Right renal cortex interstitium (tissue), 3 donors: Measurements from ENCODE around the gene CRB1. TPM values are rescaled to one million over a fixed set of nuclear protein-coding genes. Genes with fewer than 3 reads are reported as not detected.
A peak's percentile ranks its signal among the peaks of the same experiment; 100 is the strongest.

Source experiments
- DNase-seq, 3 donors: peaks; one replicate each; pipeline ENCODE4 v3.0.0-alpha.2; 2013; ENCODE audit warnings: low read depth in 3 of 3, low spot score in 2 of 3
- polyA plus RNA-seq, 3 donors: library from polyadenylated mRNA; unstranded; fragments of 120-200 nt; gene quantifications; one replicate each; pipeline ENCODE4 v1.2.1, GENCODE V29; 2013; ENCODE audit not compliant: insufficient read length in 3 of 3

CRB1 gene
- polyA plus RNA-seq, 3 donors = 2.9 to 3.8 (median 3.3) TPM

- DNase-seq = no peak
Observed at GRCh38 chr1:197342044-197342565, 74.1 kb downstream of the CRB1 start.

DNA sequence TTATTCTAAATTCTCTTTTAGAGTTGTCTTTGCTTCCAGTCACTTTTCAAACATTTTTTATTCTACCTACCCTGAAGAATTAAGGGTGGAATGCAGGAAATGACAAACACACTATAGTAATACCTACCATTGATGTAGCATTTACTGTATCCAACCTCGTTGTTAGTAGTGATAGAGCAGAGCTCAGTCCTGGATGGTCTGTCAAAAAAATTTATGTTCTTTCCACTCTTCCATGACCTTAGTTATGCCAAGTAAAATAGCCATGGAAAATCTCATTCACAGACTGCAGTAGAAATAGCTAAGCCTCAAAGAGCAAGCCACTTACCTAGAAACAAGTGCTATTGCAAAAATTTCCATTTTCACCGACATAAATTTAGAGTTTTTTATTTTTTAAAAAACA is 74.6 kb downstream of the CRB1 start:
- DNase-seq = no peak

DNA sequence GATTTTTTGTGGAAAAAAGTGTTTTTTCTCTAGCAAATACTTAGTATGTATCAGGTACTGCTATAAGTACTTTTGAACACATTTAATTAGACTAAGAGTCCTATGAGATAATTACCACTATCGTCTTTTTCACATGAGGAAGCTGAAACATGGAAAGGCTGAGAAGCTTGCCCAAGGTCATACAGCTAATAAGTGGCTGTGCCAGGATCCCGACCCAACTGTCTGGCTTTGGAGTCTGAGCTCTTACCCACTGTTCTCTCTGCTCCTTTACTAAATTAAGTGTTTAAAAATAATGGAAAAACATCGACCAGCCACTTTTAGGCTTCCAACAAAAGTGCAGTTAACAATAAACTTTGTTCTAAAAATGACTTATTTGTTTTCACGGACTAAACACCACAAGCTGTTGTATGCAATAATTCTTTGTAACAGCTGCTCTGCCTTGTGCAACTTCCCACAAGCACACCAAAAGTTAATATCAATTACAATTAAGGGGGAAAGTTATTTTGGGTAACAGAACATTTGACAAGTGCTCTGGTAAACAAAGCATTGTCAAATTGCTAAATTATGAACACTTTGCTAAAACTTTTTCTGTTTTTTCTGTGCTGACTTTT is 75.7 kb downstream of the CRB1 start:
- DNase-seq = no peak

DNA sequence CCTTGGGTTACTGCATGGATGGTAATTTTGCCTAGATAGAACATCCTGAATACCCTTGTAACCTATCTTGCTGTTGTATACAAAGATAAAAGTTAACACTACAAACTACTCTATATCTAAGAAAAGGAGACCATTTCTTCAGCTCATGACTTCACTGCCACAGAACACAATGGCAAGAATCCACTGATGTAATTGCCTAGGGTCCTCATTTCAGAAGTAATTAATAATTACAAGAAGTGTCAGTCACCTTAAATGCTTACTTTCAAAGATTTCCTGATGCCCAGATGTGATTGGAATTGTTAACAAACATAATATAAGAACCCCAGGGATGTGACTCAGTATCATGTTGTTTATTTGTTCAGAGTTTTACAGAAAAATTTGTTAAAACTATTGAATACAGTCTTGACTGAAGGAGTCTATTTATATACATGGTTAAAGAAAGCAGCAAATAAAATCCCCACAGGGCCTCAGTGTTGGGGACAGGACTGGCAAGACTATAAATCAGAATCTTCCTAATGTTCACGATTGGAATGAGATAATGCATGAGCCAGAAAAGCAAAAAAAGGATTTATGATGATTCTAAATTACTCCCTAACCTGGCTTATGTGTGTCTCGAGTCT is 83.9 kb downstream of the CRB1 start:
- no peak for DNase-seq

- DNase-seq = no peak
Observed at GRCh38 chr1:197355248-197355995, 87.4 kb downstream of the CRB1 start.

DNA sequence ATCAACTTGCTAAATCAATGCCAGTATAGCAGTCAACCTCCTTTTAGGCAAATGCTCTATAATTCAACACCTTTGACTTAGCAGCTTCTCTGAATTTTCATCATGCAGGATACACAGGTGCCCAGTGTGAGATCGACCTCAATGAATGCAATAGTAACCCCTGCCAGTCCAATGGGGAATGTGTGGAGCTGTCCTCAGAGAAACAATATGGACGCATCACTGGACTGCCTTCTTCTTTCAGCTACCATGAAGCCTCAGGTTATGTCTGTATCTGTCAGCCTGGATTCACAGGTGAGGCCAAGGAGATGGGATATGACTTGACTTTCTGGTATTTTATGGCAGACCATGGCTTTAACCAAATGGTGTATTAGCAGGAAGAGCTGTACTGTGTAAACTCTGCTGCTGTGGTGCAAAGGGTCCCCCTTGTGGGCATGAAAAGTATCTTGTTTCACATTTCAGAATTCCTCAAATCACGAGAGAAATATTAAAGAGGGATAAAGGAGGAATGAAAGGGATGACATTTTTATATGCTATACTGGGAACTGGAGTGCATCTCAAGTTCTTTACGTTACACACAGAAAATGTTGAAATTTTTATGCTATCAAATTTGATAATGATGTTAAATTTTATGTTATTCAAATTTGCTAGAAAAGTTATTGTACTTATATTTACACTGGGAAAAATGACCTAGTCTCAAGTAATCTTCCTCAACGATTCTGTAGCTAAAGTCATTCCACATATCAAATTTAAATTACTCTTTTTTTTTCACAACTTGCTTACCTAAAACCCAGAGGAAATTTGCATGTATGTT is 88.9 kb downstream of the CRB1 start:
- no peak for DNase-seq

GRCh38 chr1:197358959-197359358 is 90.9 kb downstream of the CRB1 start:
- DNase-seq = no peak

- no peak for DNase-seq
Observed at GRCh38 chr1:197360068-197360467, 92.0 kb downstream of the CRB1 start.

DNA sequence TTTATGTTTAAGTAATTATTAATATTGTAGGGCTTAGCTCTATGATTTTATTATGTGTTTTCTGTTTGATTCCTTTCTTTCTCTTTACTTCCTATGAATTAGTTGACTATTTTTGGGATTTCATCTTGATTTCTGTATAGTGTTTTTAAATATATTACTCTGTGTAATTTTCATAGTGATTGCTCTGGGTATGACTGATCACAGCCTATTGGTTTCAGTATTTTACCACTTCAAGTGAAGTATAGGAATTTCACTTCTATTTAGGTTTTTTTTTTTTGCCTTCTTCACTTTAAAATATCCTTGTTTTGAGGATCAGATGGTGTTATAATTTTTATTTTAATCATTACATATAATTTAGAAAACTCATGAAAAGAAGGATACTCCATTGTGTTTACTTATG is 94.8 kb downstream of the CRB1 start:
- no peak for DNase-seq

- no peak for DNase-seq
Observed at GRCh38 chr1:197363855-197364254, 95.8 kb downstream of the CRB1 start.

GRCh38 chr1:197366996-197367395 is 98.9 kb downstream of the CRB1 start:
- DNase-seq = no peak

DNA sequence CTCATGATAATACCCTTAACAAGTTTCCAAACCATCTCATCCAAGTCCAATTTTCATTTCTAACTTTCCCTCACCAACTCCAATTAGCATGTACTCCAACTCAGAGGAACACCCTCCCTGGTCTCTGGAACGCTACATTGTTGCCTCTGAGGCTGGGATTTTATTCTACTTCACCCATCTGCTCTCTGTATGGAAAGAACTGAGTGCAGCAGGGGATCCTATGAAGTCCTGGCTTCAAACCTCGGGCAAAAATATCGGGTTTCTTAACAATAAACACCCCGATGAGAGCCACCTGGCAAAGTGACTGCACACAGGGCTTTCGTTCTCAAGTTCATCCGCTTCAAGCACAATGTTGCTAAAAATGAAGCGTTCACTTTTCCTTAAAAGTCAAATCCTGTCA is 99.6 kb downstream of the CRB1 start:
- DNase-seq = peak in 1 of 3 donors; percentile 8

DNA sequence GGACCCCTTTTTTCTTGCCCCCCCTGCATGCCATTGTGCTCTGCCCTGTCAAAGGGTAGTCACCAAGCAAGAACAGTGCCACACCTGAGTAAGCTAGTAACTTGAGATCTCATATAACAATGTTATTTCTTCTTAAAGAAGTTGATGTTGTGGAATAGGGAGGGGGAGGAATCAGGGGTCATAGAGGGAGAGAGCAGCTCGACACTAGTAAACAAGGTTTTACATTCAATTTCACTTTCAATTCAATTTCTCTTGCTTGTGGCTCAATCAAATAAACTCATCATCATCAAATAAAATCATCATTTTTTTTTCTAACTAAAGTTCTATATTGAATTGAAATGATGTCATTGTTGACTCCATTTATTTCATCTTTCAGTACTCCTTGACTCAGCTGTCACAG is 106.4 kb downstream of the CRB1 start:
- no peak for DNase-seq

GRCh38 chr1:197384471-197384870 is 116.4 kb downstream of the CRB1 start:
- no peak for DNase-seq

DNA sequence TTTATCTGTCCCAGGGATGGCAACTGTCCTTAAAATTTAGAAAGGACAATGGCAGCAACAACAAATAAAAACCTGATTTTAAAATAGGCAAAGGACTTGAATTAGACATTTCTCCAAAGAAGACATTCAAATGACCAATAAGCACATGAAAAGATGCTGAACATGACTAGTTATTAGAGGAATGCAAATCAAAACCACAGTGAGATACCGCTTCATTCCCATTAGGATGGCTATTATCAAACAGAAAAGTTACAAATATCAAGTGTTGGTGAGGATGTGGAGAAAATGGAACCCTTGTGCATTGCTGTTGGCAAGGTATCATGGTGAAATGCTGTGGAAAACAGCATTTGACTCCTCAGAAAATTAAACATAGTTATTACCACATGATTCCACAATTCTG is 120.7 kb downstream of the CRB1 start:
- no peak for DNase-seq

GRCh38 chr1:197390856-197391255 is 122.8 kb downstream of the CRB1 start:
- no peak for DNase-seq

GRCh38 chr1:197391303-197392226 is 123.5 kb downstream of the CRB1 start:
- no peak for DNase-seq

- no peak for DNase-seq
Observed at GRCh38 chr1:197392541-197392940, 124.5 kb downstream of the CRB1 start.

GRCh38 chr1:197393105-197393504 is 125.1 kb downstream of the CRB1 start:
- no peak for DNase-seq

DNA sequence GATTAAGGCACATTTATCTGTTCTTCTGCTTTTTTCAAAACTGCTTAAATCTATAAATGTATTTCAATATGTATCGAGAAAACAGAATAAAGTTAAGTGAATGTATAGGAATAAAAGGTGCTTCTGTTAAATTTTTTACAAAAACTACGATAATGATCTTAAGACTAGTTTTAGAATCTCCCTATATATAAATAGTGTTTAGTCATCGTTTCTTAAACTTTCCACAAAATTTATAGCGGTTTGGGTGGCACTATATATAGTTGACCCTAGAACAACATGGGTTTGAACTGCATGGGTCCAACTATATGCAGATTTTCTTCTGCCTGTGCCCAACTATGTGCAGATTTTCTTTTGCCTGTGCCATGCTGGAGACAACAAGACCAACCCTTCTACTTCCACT is 125.7 kb downstream of the CRB1 start:
- no peak for DNase-seq
